Measurements from ENCODE around the gene ATF4.

DNA sequence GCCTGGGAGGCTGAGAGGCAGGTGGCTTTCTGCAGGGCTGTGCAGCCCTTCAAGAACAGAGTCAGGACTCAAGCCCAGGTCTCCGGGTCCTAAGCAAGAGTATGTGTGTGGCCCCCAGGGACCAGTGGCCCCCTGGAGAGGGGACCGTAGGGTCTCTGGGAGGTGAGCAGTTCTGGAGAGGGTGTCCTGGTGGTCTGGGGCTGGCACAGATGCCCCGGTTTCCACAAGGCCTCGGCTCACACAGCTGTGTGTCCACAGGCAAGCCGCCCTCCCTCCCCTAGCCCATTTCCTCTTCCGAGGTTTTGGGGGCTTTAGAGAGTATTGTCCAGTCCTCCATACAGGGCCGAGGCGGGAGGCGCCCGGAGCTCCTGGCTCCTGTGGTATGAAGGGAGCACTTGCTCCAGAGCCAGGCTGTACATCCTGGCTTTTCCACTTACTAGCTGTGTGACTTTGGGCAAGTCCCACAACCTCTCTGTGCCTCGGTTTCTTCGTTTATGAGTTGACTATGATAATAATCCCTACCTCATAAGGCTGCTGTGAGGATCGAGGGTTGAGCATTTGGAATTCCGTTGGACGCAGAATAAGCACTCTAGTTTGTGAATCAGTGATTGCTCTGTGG is 15.6 kb downstream of the ATF4 start:
- TF ChIP-seq CTCF (IDR thresholded peaks at IDR 0.05): no peak
- TF ChIP-seq POLR2A (IDR thresholded peaks at IDR 0.05): no peak
- TF ChIP-seq POLR2AphosphoS5 (IDR thresholded peaks at IDR 0.05; ENCODE audit: insufficient read depth in 1 of 2, low read depth in 1 of 2): no peak

All from vagina (tissue), 2 donors.